Posterior cingulate gyrus (tissue), 11 donors: Measurements from ENCODE around the gene COX6A2.
A peak's percentile ranks its signal among the peaks of the same experiment; 100 is the strongest.
"Not testable (repeated sequence)": the region's sequence is repeated elsewhere in the genome, so short reads cannot be mapped to it uniquely, and the experiment has no call there.

Experiments
- DNase-seq, 10 donors: peaks; one replicate each; pipeline versions ENCODE4 v3.0.0 to v3.0.0-alpha.2; 2020 to 2021; ENCODE audit warnings: mixed read lengths in 3 of 10
- intact Hi-C: fragments of 100-400 bp; cut with DNase I; formaldehyde crosslinking; loops from one replicate; pipeline ENCODE4 v1.15.1; 2023

The COX6A2 gene

GRCh38 chr16:31440516-31441184 is 12.5 kb upstream of the COX6A2 start:
- intact Hi-C loops, result no loop called here
- peak in 2 of 10 donors; percentile 14 to 27 for DNase-seq

GRCh38 chr16:31439519-31439918 is 11.4 kb upstream of the COX6A2 start:
- intact Hi-C loops, result no loop called here
- DNase-seq, result peak in 1 of 10 donors; percentile 5

DNA sequence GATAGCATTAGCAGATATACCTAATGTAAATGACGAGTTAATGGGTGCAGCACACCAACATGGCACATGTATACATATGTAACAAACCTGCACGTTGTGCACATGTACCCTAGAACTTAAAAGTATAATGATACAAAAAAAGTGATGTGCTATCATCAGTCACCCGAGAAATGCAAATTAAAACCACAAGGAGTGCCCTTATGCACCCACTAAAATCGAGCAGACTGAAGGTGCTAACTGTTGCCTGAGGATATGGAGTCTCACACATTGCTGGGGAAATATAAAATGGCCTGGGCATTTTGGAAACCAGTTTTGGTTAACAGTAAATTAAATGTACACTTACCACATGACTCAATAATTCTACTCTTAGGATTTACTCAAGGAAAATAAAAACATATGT is 10.9 kb upstream of the COX6A2 start:
- DNase-seq, intact Hi-C loops: not testable (repeated sequence)

DNA sequence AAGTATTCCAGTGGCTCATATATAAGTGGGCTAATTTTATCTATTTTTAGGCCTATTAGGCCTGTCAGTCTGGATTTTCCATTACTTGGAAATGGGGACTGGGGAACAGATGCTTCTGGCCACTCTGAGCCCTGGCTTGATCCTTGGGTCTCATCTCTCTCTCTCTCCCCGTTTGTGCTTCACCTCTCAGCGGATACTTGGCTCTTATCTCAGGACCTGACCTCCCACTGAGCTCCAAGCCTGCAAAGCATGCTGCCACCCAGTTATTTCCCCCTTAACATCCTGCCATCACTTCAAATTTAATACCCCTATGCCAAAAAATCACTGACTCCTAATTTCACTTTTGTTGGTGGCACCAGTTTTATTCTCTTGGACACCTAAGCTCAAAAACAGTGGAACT is 10.3 kb upstream of the COX6A2 start:
- intact Hi-C loops, result no loop called here

GRCh38 chr16:31436221-31437045 is 8.3 kb upstream of the COX6A2 start:
- DNase-seq, result peak in 2 of 10 donors; percentile 59 to 75
- intact Hi-C loops, result no loop called here

More for the DNA sequence above, 10.3 kb upstream of the COX6A2 start:
- peak in 1 of 10 donors; percentile 0 for DNase-seq

- DNase-seq, result peak in 2 of 10 donors; percentile 51 to 67
- intact Hi-C loops, result no loop called here
These were observed 7.4 kb upstream of the COX6A2 start for GRCh38 chr16:31435341-31436220.

DNA sequence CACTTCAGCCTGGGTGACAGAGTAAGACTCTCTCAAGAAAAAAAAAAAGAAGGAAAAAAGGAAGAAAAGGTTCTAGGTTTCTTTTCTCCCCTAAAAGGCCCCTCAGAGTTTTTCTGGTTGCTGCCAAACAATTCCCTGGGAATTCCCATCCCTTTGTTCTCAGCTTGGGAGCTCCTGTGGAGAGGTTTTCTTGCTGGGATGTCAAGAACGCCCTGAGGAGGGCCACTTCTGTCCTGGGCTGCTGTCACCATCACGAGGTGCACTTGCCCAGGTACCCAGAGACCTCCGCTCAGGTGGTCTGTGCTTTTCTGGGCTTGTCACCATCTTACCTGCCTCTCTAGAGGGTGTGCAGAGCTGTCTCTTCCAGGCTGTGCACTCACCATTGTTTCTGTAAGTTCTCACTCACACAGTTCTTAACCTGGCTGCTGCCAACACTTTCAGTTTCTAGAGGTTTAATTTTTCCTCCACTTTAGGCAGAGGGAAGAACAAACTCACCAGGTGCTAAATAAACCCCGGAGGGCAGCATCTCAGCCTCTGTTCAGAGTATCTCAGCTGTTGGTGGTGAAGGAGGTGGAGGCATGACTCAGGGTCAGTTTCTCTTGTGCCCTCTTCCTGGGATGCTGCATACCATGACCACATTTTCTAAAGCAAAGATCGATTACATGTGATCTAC is 2.4 kb upstream of the COX6A2 start:
- intact Hi-C loops, result no loop called here
- DNase-seq, result peak in 2 of 10 donors; percentile 17 to 20

DNA sequence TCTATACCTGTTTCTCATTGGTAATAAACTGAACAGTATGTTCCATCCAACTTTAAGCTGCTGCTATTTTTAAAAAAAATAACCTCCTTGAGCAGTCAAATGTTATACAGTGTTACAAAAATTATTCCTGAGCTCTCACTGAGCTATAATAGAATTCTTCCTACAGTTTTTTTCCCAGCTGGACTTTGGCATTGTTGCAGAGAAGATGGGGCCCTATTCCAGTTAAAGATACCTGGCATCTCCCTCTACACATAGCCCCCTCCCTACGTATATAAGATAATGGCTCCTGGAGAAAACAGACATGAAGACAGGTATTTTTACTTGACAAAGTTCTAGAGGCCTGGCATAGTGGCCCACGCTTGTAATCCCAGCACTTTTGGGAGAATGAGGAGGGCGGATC is 1.6 kb upstream of the COX6A2 start:
- intact Hi-C loops, result no loop called here

GRCh38 chr16:31429314-31429713 is 1.2 kb upstream of the COX6A2 start:
- intact Hi-C loops, result no loop called here

More for the DNA sequence above, 1.6 kb upstream of the COX6A2 start:
- no peak for DNase-seq

GRCh38 chr16:31428638-31429247 is 583 bp upstream of the COX6A2 start:
- intact Hi-C loops, result no loop called here
- DNase-seq, result peak in 2 of 10 donors; percentile 41 to 57

More at GRCh38 chr16:31429314-31429713, 1.2 kb upstream of the COX6A2 start:
- peak in 2 of 10 donors; percentile 25 for DNase-seq

- intact Hi-C loops, result no loop called here
- peak in 9 of 10 donors; percentile 36 to 94 (median 56) for DNase-seq
These were observed 500 bp downstream of the COX6A2 start for GRCh38 chr16:31427441-31428278.

DNA sequence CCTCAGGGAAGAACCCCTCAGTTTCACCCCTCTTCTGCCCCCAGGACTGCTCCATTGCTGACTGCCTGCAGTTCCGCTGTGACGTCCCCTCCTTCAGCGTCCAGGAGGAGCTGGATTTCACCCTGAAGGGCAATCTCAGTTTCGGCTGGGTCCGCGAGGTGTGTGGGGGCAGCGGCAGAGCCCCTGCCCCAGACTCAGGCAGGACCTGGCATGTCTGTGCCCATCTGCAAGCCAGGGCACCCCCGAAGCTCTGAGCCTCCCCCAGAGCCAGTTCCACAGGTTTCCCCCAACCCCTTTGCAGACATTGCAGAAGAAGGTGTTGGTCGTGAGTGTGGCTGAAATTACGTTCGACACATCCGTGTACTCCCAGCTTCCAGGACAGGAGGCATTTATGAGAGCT is 4.4 kb downstream of the COX6A2 start:
- DNase-seq, result peak in 3 of 10 donors; percentile 21 to 51 (median 40)
- intact Hi-C loops, result no loop called here

- intact Hi-C loops, result no loop called here
- peak in 2 of 10 donors; percentile 10 to 20 for DNase-seq
These were observed 4.9 kb downstream of the COX6A2 start for GRCh38 chr16:31423241-31423640.

DNA sequence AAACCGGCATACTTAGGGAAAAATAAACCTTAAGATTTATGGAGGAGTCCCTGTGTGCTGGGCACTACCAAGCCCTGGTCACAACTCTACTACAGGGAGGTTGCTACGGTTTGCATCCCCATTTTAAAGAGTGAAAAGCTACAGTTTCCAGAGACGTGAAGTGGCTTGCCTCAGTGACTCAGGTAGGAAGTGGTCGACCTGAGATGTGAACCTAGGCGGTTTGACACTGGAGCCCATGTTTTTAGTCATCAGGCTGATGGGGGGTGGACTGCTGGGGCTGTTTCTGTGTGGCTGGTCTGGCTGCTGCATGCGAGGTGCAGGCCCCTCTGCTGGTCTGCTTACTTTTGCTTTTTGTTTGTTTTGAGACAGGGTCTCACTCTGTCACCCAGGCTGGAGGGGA is 6.6 kb downstream of the COX6A2 start:
- intact Hi-C loops, result no loop called here
- peak in 1 of 10 donors; percentile 9 for DNase-seq

GRCh38 chr16:31420037-31420436 is 8.1 kb downstream of the COX6A2 start:
- intact Hi-C loops, result no loop called here
- DNase-seq, result peak in 1 of 10 donors; percentile 2

DNA sequence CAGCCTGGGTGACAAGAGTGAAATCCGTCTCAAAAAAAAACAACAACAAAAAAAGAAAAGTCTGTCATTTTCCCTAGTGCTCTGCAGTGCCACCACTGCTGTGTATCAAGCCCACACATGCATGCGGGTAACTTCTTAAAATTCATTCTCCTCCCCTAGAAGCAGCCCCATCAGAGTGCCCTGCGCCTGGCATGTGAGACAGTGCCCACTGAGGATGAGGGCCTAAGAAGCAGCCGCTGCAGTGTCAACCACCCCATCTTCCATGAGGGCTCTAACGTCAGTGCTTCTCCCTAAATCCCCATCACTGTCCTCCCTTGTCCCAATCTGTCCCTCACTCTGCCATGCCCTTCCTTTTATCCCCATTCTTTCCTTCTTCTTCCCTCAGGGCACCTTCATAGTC is 10.2 kb downstream of the COX6A2 start:
- intact Hi-C loops, result no loop called here
- DNase-seq, result peak in 3 of 10 donors; percentile 1 to 51 (median 15)

- intact Hi-C loops, result not testable (repeated sequence)
- DNase-seq, result peak in 1 of 10 donors; percentile 59
These were observed 11.1 kb downstream of the COX6A2 start for GRCh38 chr16:31417036-31417435.

DNA sequence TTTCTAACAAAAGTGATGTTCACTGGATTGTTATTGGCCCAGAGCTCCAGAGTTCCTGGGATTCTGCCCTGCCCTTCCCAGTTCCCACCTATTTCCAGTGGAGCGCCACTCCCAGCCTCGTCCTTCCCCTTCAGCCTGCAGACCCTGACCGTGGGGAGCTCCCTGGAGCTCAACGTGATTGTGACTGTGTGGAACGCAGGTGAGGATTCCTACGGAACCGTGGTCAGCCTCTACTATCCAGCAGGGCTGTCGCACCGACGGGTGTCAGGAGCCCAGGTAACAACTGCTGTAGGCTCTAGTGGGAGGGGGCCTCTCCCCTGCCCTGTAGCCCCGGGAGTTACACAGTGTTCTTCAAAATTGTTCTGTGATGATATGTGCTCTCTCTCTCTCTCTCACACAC is 11.8 kb downstream of the COX6A2 start:
- intact Hi-C loops, result no loop called here
- DNase-seq, result peak in 2 of 10 donors; percentile 38 to 58

GRCh38 chr16:31414706-31415105 is 13.5 kb downstream of the COX6A2 start:
- intact Hi-C loops, result no loop called here
- DNase-seq, result peak in 1 of 10 donors; percentile 2
